ENCODE results near the gene DEPDC7.

DNA sequence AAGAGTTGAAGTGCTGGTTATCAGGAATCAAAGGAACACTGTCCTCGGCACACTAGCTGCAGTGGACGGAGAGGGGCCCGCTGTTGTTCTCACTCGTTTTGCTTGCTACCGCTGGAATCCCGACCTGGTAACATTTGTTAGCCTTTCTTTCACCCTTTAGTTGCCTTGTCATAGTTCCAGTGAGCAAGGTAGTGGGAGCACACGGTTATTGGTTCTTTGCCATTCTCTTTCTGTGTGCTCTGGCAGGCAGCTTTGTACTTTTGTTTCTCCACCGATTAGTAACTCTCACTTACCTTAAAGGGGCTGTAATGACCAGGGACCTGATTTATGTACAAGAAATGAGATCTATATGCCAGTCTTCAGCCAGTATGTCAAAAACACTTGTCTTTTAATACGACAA, 1.8 kb downstream of the DEPDC7 start:
- TF ChIP-seq CEBPB (tag; IDR thresholded peaks at IDR 0.05) (no peak), POLR2AphosphoS5 (IDR thresholded peaks at IDR 0.05; ENCODE audit: control insufficient read depth, insufficient read depth, low read depth, low read length) (no peak), POU5F1 (IDR thresholded peaks at IDR 0.05; ENCODE audit: borderline replicate concordance, low read depth, low read length, partially characterized antibody) (no peak), HDAC2 (IDR thresholded peaks at IDR 0.05) (no peak), SAP30 (IDR thresholded peaks at IDR 0.05; ENCODE audit: borderline replicate concordance, insufficient read depth, low read depth, low read length, poor library complexity, severe bottlenecking) (no peak)
- TF ChIP-seq, protein P1, sequence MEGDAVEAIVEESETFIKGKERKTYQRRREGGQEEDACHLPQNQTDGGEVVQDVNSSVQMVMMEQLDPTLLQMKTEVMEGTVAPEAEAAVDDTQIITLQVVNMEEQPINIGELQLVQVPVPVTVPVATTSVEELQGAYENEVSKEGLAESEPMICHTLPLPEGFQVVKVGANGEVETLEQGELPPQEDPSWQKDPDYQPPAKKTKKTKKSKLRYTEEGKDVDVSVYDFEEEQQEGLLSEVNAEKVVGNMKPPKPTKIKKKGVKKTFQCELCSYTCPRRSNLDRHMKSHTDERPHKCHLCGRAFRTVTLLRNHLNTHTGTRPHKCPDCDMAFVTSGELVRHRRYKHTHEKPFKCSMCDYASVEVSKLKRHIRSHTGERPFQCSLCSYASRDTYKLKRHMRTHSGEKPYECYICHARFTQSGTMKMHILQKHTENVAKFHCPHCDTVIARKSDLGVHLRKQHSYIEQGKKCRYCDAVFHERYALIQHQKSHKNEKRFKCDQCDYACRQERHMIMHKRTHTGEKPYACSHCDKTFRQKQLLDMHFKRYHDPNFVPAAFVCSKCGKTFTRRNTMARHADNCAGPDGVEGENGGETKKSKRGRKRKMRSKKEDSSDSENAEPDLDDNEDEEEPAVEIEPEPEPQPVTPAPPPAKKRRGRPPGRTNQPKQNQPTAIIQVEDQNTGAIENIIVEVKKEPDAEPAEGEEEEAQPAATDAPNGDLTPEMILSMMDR (IDR thresholded peaks at IDR 0.05 in 2 of 3, conservative IDR thresholded peaks at IDR 0.05 in 1 of 3; ENCODE audit: insufficient read depth in 2 of 3, low read depth in 1 of 3, low read length in 3 of 3), result no peak
